ENCODE measurements around the gene DMRTA2. TPM values are rescaled to one million over a fixed set of nuclear protein-coding genes. Genes with fewer than 3 reads are reported as not detected.
"Not testable (repeated sequence)": the region's sequence is repeated elsewhere in the genome, so short reads cannot be mapped to it uniquely, and the experiment has no call there.

DMRTA2 gene
- total RNA-seq, 6 experiments from 2014 or later, result not detected

DNA sequence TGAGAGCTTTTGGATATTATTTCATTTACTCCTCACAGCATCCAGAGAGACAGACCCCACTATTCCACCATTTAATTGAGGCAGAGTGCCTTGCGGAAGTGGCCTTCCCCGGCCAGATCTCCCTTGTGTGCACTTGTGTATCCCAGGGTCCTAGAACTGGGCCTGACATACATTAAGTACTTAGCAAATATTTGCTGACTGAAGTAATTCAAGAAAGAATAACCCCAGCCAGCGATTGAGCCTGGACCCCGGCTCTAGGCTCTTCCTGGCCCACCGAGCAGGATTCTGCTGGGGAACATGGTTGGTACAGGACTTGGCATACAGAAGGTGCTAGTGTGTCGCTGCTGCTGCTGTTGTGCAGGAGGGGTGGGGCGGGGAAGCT lies 8.4 kb downstream of the DMRTA2 start:
- DNase-seq (no peak), ATAC-seq (no peak)
- no peaks in the 10 kb centered on the region for H3K36me3 ChIP-seq
- 53% methylated on average over 3 of the region's 7 CpGs for WGBS (ENCODE audit: insufficient coverage, low coverage, low lambda C conversion rate, missing lambda C conversion rate)
- peaks cover 7 to 28% of the 10 kb centered on the region in 2 donors for H3K27me3 ChIP-seq
- intact Hi-C loops (cut with DNase I), result no loop called here
- no peaks in the 10 kb centered on the region for H3K9me3 ChIP-seq
- TF ChIP-seq, protein P1, sequence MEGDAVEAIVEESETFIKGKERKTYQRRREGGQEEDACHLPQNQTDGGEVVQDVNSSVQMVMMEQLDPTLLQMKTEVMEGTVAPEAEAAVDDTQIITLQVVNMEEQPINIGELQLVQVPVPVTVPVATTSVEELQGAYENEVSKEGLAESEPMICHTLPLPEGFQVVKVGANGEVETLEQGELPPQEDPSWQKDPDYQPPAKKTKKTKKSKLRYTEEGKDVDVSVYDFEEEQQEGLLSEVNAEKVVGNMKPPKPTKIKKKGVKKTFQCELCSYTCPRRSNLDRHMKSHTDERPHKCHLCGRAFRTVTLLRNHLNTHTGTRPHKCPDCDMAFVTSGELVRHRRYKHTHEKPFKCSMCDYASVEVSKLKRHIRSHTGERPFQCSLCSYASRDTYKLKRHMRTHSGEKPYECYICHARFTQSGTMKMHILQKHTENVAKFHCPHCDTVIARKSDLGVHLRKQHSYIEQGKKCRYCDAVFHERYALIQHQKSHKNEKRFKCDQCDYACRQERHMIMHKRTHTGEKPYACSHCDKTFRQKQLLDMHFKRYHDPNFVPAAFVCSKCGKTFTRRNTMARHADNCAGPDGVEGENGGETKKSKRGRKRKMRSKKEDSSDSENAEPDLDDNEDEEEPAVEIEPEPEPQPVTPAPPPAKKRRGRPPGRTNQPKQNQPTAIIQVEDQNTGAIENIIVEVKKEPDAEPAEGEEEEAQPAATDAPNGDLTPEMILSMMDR (IDR thresholded peaks at IDR 0.05), result no peak
- no peak overlapping the region for H3K4me3 ChIP-seq
- H3K4me1 ChIP-seq, result peaks cover 0 to 17% (median 0%) of the 10 kb centered on the region in 4 donors
- H3K27ac ChIP-seq, result no peak overlapping the region

DNA sequence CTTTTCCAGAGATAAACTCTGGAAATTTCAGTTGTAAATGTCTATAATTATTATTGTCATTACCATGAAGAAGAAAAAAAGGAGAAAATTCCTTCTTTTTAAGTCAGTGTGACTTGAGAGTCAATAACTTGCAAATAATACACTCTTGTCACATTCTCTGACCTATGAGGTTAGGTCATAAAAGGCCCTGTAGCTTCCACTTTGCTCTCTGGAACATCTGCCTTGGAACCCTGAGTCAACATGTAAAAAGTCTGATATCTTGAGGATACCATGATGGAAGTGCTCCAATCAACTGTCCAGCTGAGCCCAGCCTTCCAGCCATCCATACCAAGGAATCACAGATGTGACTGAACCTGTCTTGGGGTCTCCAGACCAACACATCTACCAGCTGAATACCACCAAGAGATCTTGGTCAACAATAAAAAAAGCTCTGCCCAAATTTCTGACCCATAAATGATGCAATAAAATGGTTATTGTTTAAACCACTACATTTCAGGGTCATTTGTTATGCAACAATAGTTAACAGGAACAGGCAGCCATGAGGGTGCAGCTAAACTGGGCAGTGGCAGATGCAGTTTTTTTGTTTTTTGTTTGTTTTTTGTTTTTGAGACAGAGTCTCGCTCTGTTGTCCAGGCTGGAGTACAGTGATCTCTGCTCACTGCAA lies 10.3 kb downstream of the DMRTA2 start:
- Histone ChIP-seq H3K27me3 (peaks cover 7 to 23% of the 10 kb centered on the region in 2 donors), H3K9me3 (no peaks in the 10 kb centered on the region), H3K27ac (no peak overlapping the region), H3K4me1 (peaks cover 0 to 9% (median 0%) of the 10 kb centered on the region in 4 donors), H3K4me3 (no peak overlapping the region), H3K36me3 (no peaks in the 10 kb centered on the region)
- TF ChIP-seq, protein P1 (IDR thresholded peaks at IDR 0.05), result no peak
- no peak for TF ChIP-seq POLR2A (IDR thresholded peaks at IDR 0.05)
- DNase-seq (no peak), ATAC-seq (no peak)
- WGBS (ENCODE audit: insufficient coverage, low coverage, low lambda C conversion rate, missing lambda C conversion rate), result 71% methylated on average over 1 of the region's 1 CpG
- intact Hi-C loops (cut with DNase I), result no loop called here

DNA sequence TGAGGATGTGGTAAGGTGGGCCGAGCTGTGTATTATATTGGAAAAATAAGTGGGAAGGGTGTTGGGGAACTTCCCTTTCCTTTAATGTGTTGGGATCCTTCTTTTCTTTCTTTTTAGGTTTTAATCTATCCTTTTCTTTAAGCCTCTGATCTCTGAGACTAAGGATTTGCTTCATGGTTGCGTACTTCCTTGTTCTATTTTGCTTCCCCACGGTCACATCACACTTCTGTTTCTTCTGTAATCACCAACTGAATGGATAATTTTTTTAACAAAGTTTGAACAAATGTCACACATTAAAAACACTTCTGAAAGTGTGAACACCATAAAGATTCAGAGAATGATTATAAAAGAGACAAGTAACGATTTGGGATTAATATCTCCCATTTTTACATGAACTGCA lies 17.4 kb downstream of the DMRTA2 start:
- H3K9me3 ChIP-seq, result no peaks in the 10 kb centered on the region
- no peak overlapping the region for H3K4me3 ChIP-seq
- H3K27me3 ChIP-seq, result peaks cover 0 to 7% of the 10 kb centered on the region in 2 donors
- no peak overlapping the region for H3K27ac ChIP-seq
- H3K36me3 ChIP-seq, result no peaks in the 10 kb centered on the region
- WGBS (ENCODE audit: insufficient coverage, low coverage, low lambda C conversion rate, missing lambda C conversion rate), result 63% methylated on average over 4 of the region's 4 CpGs
- DNase-seq, result no peak
- no peaks in the 10 kb centered on the region for H3K4me1 ChIP-seq
- TF ChIP-seq, protein P1 (IDR thresholded peaks at IDR 0.05), result no peak
- TF ChIP-seq POLR2A (IDR thresholded peaks at IDR 0.05), result no peak
- ATAC-seq, result no peak
- intact Hi-C loops (cut with DNase I), result no loop called here

DNA sequence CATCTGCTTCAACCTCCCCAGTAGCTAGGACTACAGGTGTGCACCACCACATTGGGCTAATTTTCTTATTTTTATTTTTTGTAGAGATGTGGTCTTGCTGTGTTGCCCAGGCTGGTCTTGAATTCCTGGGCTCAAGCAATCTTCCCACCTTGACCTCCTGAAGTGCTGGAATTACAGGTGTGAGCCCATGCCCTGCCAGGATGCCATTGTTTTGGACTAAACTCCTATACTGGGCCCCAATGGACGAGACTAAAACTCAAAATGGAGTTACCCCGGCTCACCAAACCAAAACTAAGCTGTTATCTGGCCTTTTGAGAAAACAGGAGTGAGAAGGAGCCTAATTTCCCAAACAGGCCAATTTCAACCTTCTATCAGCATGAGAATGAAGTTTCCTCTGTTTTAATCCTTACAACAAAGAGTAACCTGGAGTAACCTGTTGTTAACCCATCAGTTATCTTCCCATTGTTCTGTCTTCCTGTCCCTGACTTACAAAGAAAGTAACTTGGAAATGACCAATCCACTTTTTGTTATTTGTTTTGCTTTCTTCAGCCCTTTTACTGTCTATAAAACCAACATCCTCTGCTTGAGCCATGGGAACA lies 29.6 kb downstream of the DMRTA2 start:
- H3K27me3 ChIP-seq, result no peaks in the 10 kb centered on the region
- intact Hi-C loops (cut with DNase I), result no loop called here
- ATAC-seq (no peak), DNase-seq (no peak)
- WGBS (ENCODE audit: insufficient coverage, low coverage, low lambda C conversion rate, missing lambda C conversion rate), result 22% methylated on average over 2 of the region's 2 CpGs
- H3K9me3 ChIP-seq, result no peaks in the 10 kb centered on the region
- no peak for TF ChIP-seq POLR2A (IDR thresholded peaks at IDR 0.05)
- TF ChIP-seq, protein P1 (IDR thresholded peaks at IDR 0.05), result no peak
- H3K4me1 ChIP-seq, result no peaks in the 10 kb centered on the region
- H3K36me3 ChIP-seq, result no peaks in the 10 kb centered on the region
- no peak overlapping the region for H3K4me3 ChIP-seq
- H3K27ac ChIP-seq, result no peak overlapping the region

DNA sequence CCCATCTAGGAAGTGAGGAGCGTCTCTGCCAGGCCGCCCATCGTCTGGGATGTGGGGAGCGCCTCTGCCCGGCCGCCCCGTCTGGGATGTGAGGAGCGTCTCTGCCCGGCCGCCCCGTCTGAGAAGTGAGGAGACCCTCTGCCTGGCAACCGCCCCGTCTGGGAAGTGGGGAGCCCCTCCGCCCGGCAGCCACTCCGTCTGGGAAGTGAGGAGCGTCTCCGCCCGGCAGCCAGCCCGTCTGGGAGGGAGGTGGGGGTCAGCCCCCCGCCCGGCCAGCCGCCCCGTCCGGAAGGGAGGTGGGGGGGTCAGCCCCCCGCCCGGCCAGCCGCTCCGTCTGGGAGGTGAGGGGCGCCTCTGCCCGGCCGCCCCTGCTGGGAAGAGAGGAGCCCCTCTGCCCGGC lies 41.7 kb downstream of the DMRTA2 start:
- no CpG with 5 or more reads among the region's 33 CpGs for WGBS (ENCODE audit: insufficient coverage, low coverage, low lambda C conversion rate, missing lambda C conversion rate)
- H3K36me3 ChIP-seq; DNase-seq; ATAC-seq; H3K4me3 ChIP-seq; intact Hi-C loops (cut with DNase I); H3K27ac ChIP-seq; H3K4me1 ChIP-seq; H3K9me3 ChIP-seq; H3K27me3 ChIP-seq: not testable (repeated sequence)
